GM12891 (cell line): ENCODE data around the gene KCNIP2.

Experiments
- POLR2A ChIP-seq: IDR thresholded peaks from 2 replicates; pipeline ENCODE4 v1.6.1; 2011; ENCODE audit warnings: low read depth, low read length, control low read depth
- POLR2AphosphoS5 ChIP-seq: IDR thresholded peaks from 2 replicates; pipeline ENCODE4 v1.6.1; 2011; ENCODE audit warnings: low read depth, low read length, control low read depth
- TAF1 ChIP-seq: IDR thresholded peaks from 2 replicates; pipeline ENCODE4 v1.6.1; 2011; ENCODE audit warnings: low read depth, low read length, control low read depth

- TF ChIP-seq POLR2A (no peak), POLR2AphosphoS5 (no peak), TAF1 (no peak)
These were observed 13.0 kb upstream of the KCNIP2 start for GRCh38 chr10:101856626-101857025.
